GM10266 (cell line): Measurements from ENCODE around the gene NFATC1.

Experiments
- DNase-seq: peaks from one replicate; pipeline ENCODE4 v3.0.0; 2012; ENCODE audit errors: extremely low spot score
- TF ChIP-seq, protein P1 (sequence below): IDR thresholded peaks from 2 replicates; pipeline ENCODE4 v1.5.1; 2012; ENCODE audit warnings: mild to moderate bottlenecking, low read depth; ENCODE audit not compliant: control insufficient read depth, insufficient read depth; ENCODE audit errors: missing control alignments

The NFATC1 gene

DNA sequence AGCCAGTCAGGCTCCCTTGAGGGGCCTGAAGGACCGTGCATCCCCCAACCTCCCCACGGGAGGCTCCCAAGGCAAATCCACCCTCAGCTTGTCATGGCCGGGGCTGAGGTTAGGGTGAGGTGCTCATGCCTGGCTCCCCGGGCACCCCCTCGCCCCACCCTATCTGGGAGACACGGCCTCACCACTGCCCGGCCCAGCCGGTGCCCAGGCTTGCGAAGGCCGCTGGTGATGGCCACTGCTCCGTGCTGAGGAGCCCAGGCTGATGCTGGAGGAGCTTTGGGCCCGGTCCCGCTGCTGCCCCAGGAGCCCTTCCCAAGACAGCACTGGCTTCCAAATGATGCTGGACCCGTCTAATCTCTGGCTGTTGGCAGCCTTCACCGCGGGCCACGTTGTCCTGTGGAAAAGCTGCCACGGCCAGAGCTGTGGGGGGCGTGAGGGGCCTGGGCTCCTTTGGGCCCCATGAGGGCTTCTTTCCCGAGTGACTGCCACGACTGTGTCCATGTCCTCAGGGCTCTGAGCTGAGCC, 148.2 kb downstream of the NFATC1 start:
- TF ChIP-seq, protein P1, sequence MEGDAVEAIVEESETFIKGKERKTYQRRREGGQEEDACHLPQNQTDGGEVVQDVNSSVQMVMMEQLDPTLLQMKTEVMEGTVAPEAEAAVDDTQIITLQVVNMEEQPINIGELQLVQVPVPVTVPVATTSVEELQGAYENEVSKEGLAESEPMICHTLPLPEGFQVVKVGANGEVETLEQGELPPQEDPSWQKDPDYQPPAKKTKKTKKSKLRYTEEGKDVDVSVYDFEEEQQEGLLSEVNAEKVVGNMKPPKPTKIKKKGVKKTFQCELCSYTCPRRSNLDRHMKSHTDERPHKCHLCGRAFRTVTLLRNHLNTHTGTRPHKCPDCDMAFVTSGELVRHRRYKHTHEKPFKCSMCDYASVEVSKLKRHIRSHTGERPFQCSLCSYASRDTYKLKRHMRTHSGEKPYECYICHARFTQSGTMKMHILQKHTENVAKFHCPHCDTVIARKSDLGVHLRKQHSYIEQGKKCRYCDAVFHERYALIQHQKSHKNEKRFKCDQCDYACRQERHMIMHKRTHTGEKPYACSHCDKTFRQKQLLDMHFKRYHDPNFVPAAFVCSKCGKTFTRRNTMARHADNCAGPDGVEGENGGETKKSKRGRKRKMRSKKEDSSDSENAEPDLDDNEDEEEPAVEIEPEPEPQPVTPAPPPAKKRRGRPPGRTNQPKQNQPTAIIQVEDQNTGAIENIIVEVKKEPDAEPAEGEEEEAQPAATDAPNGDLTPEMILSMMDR = no peak
- no peak for DNase-seq

DNA sequence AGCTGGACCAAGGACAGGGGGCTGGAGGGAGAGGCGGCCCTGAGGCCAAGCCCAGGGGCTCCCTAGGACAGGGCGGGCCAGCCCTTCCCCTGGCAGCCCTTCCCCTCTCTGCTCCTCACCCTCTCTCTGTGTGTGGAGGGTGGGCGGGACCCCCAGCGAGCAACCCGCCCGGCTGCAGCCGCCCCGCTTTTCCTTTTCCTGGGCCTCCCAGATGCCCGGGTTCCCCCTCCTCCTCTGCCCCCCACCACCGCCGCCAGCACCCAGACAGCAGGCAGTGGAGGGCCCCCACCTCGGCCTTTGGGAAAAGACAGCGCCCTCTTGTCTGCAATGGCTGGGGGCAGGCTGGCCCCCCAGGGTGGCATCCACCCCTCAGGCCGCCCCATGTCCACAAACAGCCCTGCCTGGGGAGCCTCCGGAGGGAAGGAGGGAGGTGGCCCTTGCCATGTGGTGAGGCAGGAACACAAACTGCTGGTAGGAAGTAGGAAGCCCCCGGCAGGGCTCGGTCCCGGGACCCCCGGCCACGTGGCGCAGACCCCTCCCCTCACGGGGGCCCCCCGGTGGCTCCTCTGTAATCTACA, 148.7 kb downstream of the NFATC1 start:
- TF ChIP-seq, protein P1 = no peak
- DNase-seq = no peak

DNA sequence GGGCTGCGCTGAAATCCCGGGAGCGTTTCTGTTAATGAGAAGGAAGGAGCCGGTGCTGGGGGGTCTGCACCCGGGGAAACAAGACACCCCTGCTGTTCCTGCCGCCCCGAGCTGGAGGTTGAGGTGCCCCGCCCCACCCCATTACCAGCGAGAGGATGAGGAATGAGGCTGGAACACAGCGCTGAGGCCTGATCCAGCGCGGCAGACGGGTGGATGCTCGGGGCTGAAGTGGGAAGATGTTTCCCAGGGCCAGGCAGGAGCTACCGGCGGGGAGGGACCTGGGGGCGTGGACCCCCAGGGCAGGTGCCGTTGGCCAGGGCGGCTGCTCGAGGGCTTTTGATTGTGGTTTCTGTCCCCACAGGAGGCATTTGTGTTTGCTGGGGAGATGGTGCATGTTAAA, 149.5 kb downstream of the NFATC1 start:
- TF ChIP-seq, protein P1 = no peak
- no peak for DNase-seq

DNA sequence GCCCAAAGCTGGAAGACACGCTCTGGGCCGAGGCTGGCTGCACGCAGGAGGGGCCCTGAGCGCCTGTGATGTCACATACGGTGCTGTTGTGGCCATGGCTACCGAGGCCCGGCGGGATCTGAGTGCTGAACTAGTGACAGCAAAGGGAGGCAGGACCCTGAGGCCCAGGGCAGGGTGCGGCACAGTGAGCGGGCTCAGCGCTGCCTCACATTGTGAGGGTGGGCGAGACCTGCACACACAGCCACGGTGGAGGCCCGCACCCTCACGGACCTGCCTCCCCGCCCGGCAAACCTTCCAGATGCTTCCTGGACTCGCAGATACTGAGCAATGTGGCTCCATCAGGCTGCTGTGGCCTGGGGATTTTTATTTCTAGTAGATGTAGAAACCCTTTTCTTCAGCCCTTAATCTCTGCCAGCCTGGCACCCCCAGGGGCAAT, 150.0 kb downstream of the NFATC1 start:
- DNase-seq = no peak
- TF ChIP-seq, protein P1 = no peak

DNA sequence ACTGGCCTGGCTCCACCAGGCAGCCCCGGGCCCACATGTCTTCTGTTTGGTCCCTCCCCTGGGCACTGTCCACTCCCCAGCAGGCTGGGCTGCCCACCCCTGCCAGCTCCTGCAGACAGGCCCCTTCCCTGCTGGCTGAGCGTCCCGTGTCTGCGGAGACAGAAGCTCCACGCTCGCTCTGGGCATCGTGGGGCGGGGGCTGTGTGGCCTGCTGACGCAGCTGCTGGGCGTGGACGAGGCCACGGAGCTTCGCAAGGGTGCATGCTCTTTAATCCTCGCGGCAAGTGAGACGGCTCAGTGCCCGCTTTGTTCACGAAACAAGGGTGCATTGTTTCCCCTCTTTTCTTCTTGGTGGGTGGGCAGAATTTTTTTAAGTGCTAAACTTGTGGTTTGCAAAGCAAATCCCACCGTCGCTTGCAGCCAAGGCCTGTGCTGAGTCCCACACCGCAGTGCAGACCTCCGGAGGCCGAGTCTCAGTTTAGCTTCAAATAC, 151.1 kb downstream of the NFATC1 start:
- DNase-seq = no peak
- TF ChIP-seq, protein P1 = no peak

DNA sequence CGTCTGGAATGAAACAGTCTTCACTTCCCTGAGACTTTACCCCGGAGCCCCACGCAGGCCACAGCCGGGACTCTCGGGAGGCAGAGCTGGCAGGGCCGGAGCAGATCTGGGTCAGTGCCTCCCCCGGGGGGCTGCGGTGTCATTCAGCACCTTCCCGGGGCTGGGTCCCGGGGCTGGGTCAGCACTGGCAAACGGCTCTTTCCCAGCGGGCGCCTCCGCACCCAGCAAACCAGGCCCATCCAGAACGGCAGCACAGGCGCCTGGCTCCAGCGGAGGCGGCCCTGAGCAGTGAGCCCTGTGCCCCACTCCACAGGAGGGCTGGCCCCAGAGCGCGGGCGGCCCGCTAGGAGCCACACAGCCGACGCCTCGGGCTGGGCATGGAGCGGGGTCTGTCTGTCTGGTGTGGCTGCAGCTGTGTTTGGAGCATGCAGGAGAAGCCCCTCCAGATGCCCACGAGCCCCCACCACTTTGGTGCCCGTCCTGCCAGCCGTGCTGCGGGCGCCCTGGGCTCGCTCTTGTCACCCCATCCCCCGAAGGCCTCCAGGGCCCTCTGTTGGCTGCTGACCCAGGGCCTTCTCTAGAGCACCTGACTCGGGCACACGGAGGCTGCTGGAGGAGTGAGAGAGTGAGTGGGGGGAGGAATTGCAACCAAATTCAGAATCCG, 151.8 kb downstream of the NFATC1 start:
- no peak for DNase-seq
- TF ChIP-seq, protein P1 = no peak

DNA sequence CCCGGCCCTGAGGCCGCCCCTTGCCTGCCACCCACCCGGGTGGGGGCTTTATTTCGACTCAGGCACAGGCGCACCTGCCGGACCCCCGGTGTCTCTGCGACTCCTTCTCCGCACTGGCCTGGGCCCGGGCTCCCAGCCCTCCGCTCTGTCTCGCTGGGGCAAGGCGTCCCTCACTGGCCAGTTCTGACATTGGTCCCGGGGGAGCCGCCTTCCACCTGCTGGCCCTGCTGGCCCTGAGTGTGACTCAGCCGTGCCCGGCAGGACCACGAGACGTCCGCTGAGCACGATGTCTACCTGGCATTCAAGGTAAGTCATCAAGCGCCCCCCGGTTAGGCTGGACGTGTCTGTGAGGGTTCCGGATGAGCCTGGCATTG, 152.3 kb downstream of the NFATC1 start:
- no peak for DNase-seq
- TF ChIP-seq, protein P1 = no peak
